ENCODE measurements around the gene SWT1.
"Not testable (repeated sequence)": the region's sequence is repeated elsewhere in the genome, so short reads cannot be mapped to it uniquely, and the experiment has no call there.

SWT1 gene

GRCh38 chr1:185228979-185229378 lies 72.0 kb downstream of the SWT1 start:
- no peak overlapping the region for H3K4me2 ChIP-seq (ENCODE audit: low read length)
- H3K79me2 ChIP-seq (ENCODE audit: insufficient read depth, low read length) = no peaks in the 10 kb centered on the region

GRCh38 chr1:185229981-185230380 lies 73.0 kb downstream of the SWT1 start:
- no peaks in the 10 kb centered on the region for H3K9me3 ChIP-seq (ENCODE audit: low read length)
- H3K36me3 ChIP-seq (ENCODE audit: insufficient read depth, low read length) = no peaks in the 10 kb centered on the region
- H3K4me3 ChIP-seq (ENCODE audit: low read depth, low read length, poor library complexity, severe bottlenecking) = no peak overlapping the region
- H3K27me3 ChIP-seq (ENCODE audit: insufficient read depth, low read length) = no peaks in the 10 kb centered on the region
- no peak overlapping the region for H3K27ac ChIP-seq (ENCODE audit: low read depth, low read length, poor library complexity, severe bottlenecking)
- no peaks in the 10 kb centered on the region for H4K20me1 ChIP-seq (ENCODE audit: insufficient read depth, low read length)
- no peak overlapping the region for H3K9ac ChIP-seq (ENCODE audit: low read length)
- TF ChIP-seq CTCF (IDR thresholded peaks at IDR 0.05; ENCODE audit: low read length) (no peak), EZH2 (IDR thresholded peaks at IDR 0.05; ENCODE audit: borderline replicate concordance, low read length) (no peak)
- no peaks in the 10 kb centered on the region for H3K4me1 ChIP-seq (ENCODE audit: insufficient read depth, low read length, severe bottlenecking)
- no peak overlapping the region for H2AFZ ChIP-seq (ENCODE audit: low read length)
- H3F3A ChIP-seq (ENCODE audit: insufficient read depth, low read length) = no peaks in the 10 kb centered on the region
- no peaks in the 10 kb centered on the region for H3K79me2 ChIP-seq (ENCODE audit: insufficient read depth, low read length)
- H3K9me2 ChIP-seq (ENCODE audit: low read depth, low read length) = no peaks in the 10 kb centered on the region
- H3K4me2 ChIP-seq (ENCODE audit: low read length) = no peak overlapping the region

More at GRCh38 chr1:185228979-185229378, 72.0 kb downstream of the SWT1 start:
- Histone ChIP-seq H4K20me1 (ENCODE audit: insufficient read depth, low read length) (no peaks in the 10 kb centered on the region), H3K4me1 (ENCODE audit: insufficient read depth, low read length, severe bottlenecking) (no peaks in the 10 kb centered on the region), H3K9me2 (ENCODE audit: low read depth, low read length) (no peaks in the 10 kb centered on the region), H3F3A (ENCODE audit: insufficient read depth, low read length) (no peaks in the 10 kb centered on the region), H2AFZ (ENCODE audit: low read length) (no peak overlapping the region), H3K9ac (ENCODE audit: low read length) (no peak overlapping the region), H3K4me3 (ENCODE audit: low read depth, low read length, poor library complexity, severe bottlenecking) (no peak overlapping the region), H3K9me3 (ENCODE audit: low read length) (peaks cover 3% of the 10 kb centered on the region; the same call in 1 of the 2 replicates), H3K27ac (ENCODE audit: low read depth, low read length, poor library complexity, severe bottlenecking) (no peak overlapping the region), H3K36me3 (ENCODE audit: insufficient read depth, low read length) (no peaks in the 10 kb centered on the region), H3K27me3 (ENCODE audit: insufficient read depth, low read length) (no peaks in the 10 kb centered on the region)
- TF ChIP-seq EZH2 (IDR thresholded peaks at IDR 0.05; ENCODE audit: borderline replicate concordance, low read length) (no peak), CTCF (IDR thresholded peaks at IDR 0.05; ENCODE audit: low read length) (no peak)

- Histone ChIP-seq H3K36me3 (ENCODE audit: insufficient read depth, low read length) (no peaks in the 10 kb centered on the region), H3K27me3 (ENCODE audit: insufficient read depth, low read length) (no peaks in the 10 kb centered on the region), H3K4me3 (ENCODE audit: low read depth, low read length, poor library complexity, severe bottlenecking) (no peak overlapping the region), H3K27ac (ENCODE audit: low read depth, low read length, poor library complexity, severe bottlenecking) (no peak overlapping the region), H3K9me2 (ENCODE audit: low read depth, low read length) (no peaks in the 10 kb centered on the region), H2AFZ (ENCODE audit: low read length) (no peak overlapping the region), H3K9me3 (ENCODE audit: low read length) (no peaks in the 10 kb centered on the region), H3K9ac (ENCODE audit: low read length) (no peak overlapping the region), H3K4me1 (ENCODE audit: insufficient read depth, low read length, severe bottlenecking) (no peaks in the 10 kb centered on the region), H4K20me1 (ENCODE audit: insufficient read depth, low read length) (no peaks in the 10 kb centered on the region), H3K79me2 (ENCODE audit: insufficient read depth, low read length) (no peaks in the 10 kb centered on the region), H3K4me2 (ENCODE audit: low read length) (no peak overlapping the region), H3F3A (ENCODE audit: insufficient read depth, low read length) (no peaks in the 10 kb centered on the region)
- TF ChIP-seq CTCF (IDR thresholded peaks at IDR 0.05; ENCODE audit: low read length) = no peak
- no peak for TF ChIP-seq EZH2 (IDR thresholded peaks at IDR 0.05; ENCODE audit: borderline replicate concordance, low read length)
These were observed 75.9 kb downstream of the SWT1 start for GRCh38 chr1:185232874-185233273.

- H3K4me2 ChIP-seq (ENCODE audit: low read length); H4K20me1 ChIP-seq (ENCODE audit: insufficient read depth, low read length); H3K36me3 ChIP-seq (ENCODE audit: insufficient read depth, low read length); H3K27me3 ChIP-seq (ENCODE audit: insufficient read depth, low read length); H3K4me1 ChIP-seq (ENCODE audit: insufficient read depth, low read length, severe bottlenecking); H2AFZ ChIP-seq (ENCODE audit: low read length); H3K9ac ChIP-seq (ENCODE audit: low read length); H3K79me2 ChIP-seq (ENCODE audit: insufficient read depth, low read length); H3K9me2 ChIP-seq (ENCODE audit: low read depth, low read length); H3F3A ChIP-seq (ENCODE audit: insufficient read depth, low read length); H3K9me3 ChIP-seq (ENCODE audit: low read length); H3K27ac ChIP-seq (ENCODE audit: low read depth, low read length, poor library complexity, severe bottlenecking); H3K4me3 ChIP-seq (ENCODE audit: low read depth, low read length, poor library complexity, severe bottlenecking): not testable (repeated sequence)
These were observed 77.2 kb downstream of the SWT1 start for GRCh38 chr1:185234183-185234582.

- H3K9ac ChIP-seq (ENCODE audit: low read length); H3K9me3 ChIP-seq (ENCODE audit: low read length); H3K4me3 ChIP-seq (ENCODE audit: low read depth, low read length, poor library complexity, severe bottlenecking); H2AFZ ChIP-seq (ENCODE audit: low read length); H3K27ac ChIP-seq (ENCODE audit: low read depth, low read length, poor library complexity, severe bottlenecking); H3K4me2 ChIP-seq (ENCODE audit: low read length); H3K36me3 ChIP-seq (ENCODE audit: insufficient read depth, low read length); H3F3A ChIP-seq (ENCODE audit: insufficient read depth, low read length); H3K27me3 ChIP-seq (ENCODE audit: insufficient read depth, low read length); H3K9me2 ChIP-seq (ENCODE audit: low read depth, low read length); H3K79me2 ChIP-seq (ENCODE audit: insufficient read depth, low read length); H3K4me1 ChIP-seq (ENCODE audit: insufficient read depth, low read length, severe bottlenecking); H4K20me1 ChIP-seq (ENCODE audit: insufficient read depth, low read length): not testable (repeated sequence)
These were observed 80.2 kb downstream of the SWT1 start for GRCh38 chr1:185237176-185237575.
